PC-3 (cell line): ENCODE data around the gene SPATC1L. TPM values are rescaled to one million over a fixed set of nuclear protein-coding genes. Genes with fewer than 3 reads are reported as not detected.

Source experiments
- ATAC-seq: fragments of 200-7000 bp; cut with Tn5 transposase; 2 replicates; pipeline ENCODE4 v1.9.1; 2020; ENCODE audit warnings: mild to moderate bottlenecking, moderate library complexity
- BruUV-seq: library from RNA; stranded (reverse); fragments of 400-500 nt; replicated peaks from 2 replicates; lab custom pipeline; 2021; lab: Mats Ljungman, UMichigan
- CTCF ChIA-PET: fragments of 300-600 bp; sonication (Branson Sonifier 250); formaldehyde crosslinking; loops from one replicate; lab custom pipeline; 2022; ENCODE audit warnings: antibody characterized with exemption; lab: Charles Lee
- POLR2A ChIA-PET: fragments of 300-600 bp; sonication (Branson Sonifier 250); formaldehyde crosslinking; loops from one replicate; lab custom pipeline; 2022; ENCODE audit warnings: antibody characterized with exemption; ENCODE audit not compliant: unreplicated experiment; lab: Charles Lee
- DNase-seq: peaks from one replicate; pipeline ENCODE4 v3.0.0-alpha.2; 2015
- H2AFZ ChIP-seq: fragments of 300-600 bp; sonication (generic); 2 replicates; pipeline ENCODE4 v1.6.0; 2016; ENCODE audit warnings: antibody characterized with exemption, low read length
- H3F3A ChIP-seq: fragments of 300-600 bp; sonication (generic); one replicate; pipeline ENCODE4 v1.6.0; 2017; ENCODE audit warnings: antibody characterized with exemption, low read length, control low read depth, mild to moderate bottlenecking; ENCODE audit not compliant: unreplicated experiment
- H3K27ac ChIP-seq: fragments of 300-600 bp; sonication (generic); 2 replicates; pipeline ENCODE4 v1.5.1; 2016; ENCODE audit warnings: mild to moderate bottlenecking, low read length
- H3K27me3 ChIP-seq: fragments of 300-600 bp; sonication (generic); 2 replicates; pipeline ENCODE4 v1.6.1; 2016; ENCODE audit warnings: low read length, mixed read lengths
- H3K36me3 ChIP-seq: fragments of 300-600 bp; sonication (generic); 2 replicates; pipeline ENCODE4 v1.6.1; 2016; ENCODE audit warnings: low read depth, mixed run types, low read length, mixed read lengths
- H3K4me1 ChIP-seq: fragments of 300-600 bp; sonication (generic); 2 replicates; pipeline ENCODE4 v1.5.1; 2016; ENCODE audit warnings: low read length; ENCODE audit not compliant: insufficient read depth
- H3K4me2 ChIP-seq: fragments of 300-600 bp; sonication (generic); 2 replicates; pipeline ENCODE4 v1.6.0; 2016; ENCODE audit warnings: low read length
- H3K4me3 ChIP-seq: fragments of 300-600 bp; sonication (generic); 2 replicates; pipeline ENCODE4 v1.5.1; 2016; ENCODE audit warnings: mild to moderate bottlenecking, low read length, mixed read lengths
- H3K79me2 ChIP-seq: fragments of 300-600 bp; sonication (generic); 2 replicates; pipeline ENCODE4 v1.6.1; 2017; ENCODE audit warnings: low read length, mixed read lengths
- H3K9ac ChIP-seq: fragments of 300-600 bp; sonication (generic); 2 replicates; pipeline ENCODE4 v1.6.0; 2016; ENCODE audit warnings: mild to moderate bottlenecking, low read length
- H3K9me2 ChIP-seq: fragments of 300-600 bp; sonication (generic); replicated peaks from 2 replicates; pipeline ENCODE4 v1.6.1; 2016; ENCODE audit warnings: mixed run types, low read length, mixed read lengths
- H3K9me3 ChIP-seq: fragments of 300-600 bp; sonication (generic); 2 replicates; pipeline ENCODE4 v1.6.1; 2016; ENCODE audit warnings: low read length, mixed read lengths
- H4K20me1 ChIP-seq: fragments of 300-600 bp; sonication (generic); 2 replicates; pipeline ENCODE4 v1.6.1; 2016; ENCODE audit warnings: low read length, mixed read lengths
- CTCF ChIP-seq: fragments of 300-600 bp; sonication (generic); conservative IDR thresholded peaks from 2 replicates; pipeline ENCODE4 v1.5.1; 2017; ENCODE audit warnings: antibody characterized with exemption, low read depth, mild to moderate bottlenecking, low read length
- EZH2 ChIP-seq: fragments of 300-600 bp; sonication (generic); IDR thresholded peaks from one replicate; pipeline ENCODE4 v1.6.1; 2017; ENCODE audit warnings: antibody characterized with exemption, mild to moderate bottlenecking, low read length; ENCODE audit not compliant: unreplicated experiment
- EZH2phosphoT487 ChIP-seq: fragments of 300-600 bp; sonication (generic); IDR thresholded peaks from 2 replicates; pipeline ENCODE4 v1.6.1; 2018; ENCODE audit warnings: mild to moderate bottlenecking, antibody characterized with exemption, low read length, borderline replicate concordance
- intact Hi-C: fragments of 100-400 bp; cut with micrococcal nuclease; formaldehyde crosslinking; loops from 2 replicates; pipeline ENCODE4 v1.9.0; 2023
- total RNA-seq: library from RNA; depleted of rRNA; stranded (reverse); fragments of >200 nt; gene quantifications from 2 replicates; pipeline ENCODE4 v1.2.3, GENCODE V29; 2014

Gene SPATC1L
- total RNA-seq, 1 experiment from 2014 or later = 41.7 TPM

- H3K4me2 ChIP-seq = no peak overlapping the region
- peaks cover 66% of the 10 kb centered on the region for H3K36me3 ChIP-seq
- H2AFZ ChIP-seq = no peak overlapping the region
- no peaks in the 10 kb centered on the region for H3K9me2 ChIP-seq
- no peak overlapping the region for H3K27ac ChIP-seq
- ChIA-PET POLR2A (no interaction called here), CTCF (no interaction called here)
- H3K27me3 ChIP-seq = no peaks in the 10 kb centered on the region
- BruUV-seq = no TSS peak
- intact Hi-C loops = no loop called here
- no peaks in the 10 kb centered on the region for H3F3A ChIP-seq
- ATAC-seq (no peak), DNase-seq (no peak)
- H3K9ac ChIP-seq = no peak overlapping the region
- no peak overlapping the region for H3K4me3 ChIP-seq
- no peaks in the 10 kb centered on the region for H3K9me3 ChIP-seq
- peaks cover 25% of the 10 kb centered on the region for H3K4me1 ChIP-seq
- H3K79me2 ChIP-seq = no peaks in the 10 kb centered on the region
- no peaks in the 10 kb centered on the region for H4K20me1 ChIP-seq
- TF ChIP-seq CTCF (no peak), EZH2 (no peak), EZH2phosphoT487 (no peak)
Measured at GRCh38 chr21:46119637-46120271, 64.5 kb downstream of the SPATC1L start.

GRCh38 chr21:46119144-46119636 lies 65.1 kb downstream of the SPATC1L start:
- DNase-seq (no peak), ATAC-seq (no peak)
- TF ChIP-seq EZH2phosphoT487 = no peak
- TF ChIP-seq CTCF = no peak
- TF ChIP-seq EZH2 = no peak
- H3K9ac ChIP-seq = no peak overlapping the region
- BruUV-seq = no TSS peak
- no peaks in the 10 kb centered on the region for H3K79me2 ChIP-seq
- CTCF ChIA-PET = no interaction called here
- no peak overlapping the region for H3K4me2 ChIP-seq
- H3K27ac ChIP-seq = no peak overlapping the region
- no peaks in the 10 kb centered on the region for H3K9me2 ChIP-seq
- H2AFZ ChIP-seq = no peak overlapping the region
- H3K9me3 ChIP-seq = no peaks in the 10 kb centered on the region
- H3K4me3 ChIP-seq = no peak overlapping the region
- intact Hi-C loops = no loop called here
- no peaks in the 10 kb centered on the region for H3K27me3 ChIP-seq
- POLR2A ChIA-PET = no interaction called here
- peaks cover 25% of the 10 kb centered on the region for H3K4me1 ChIP-seq
- H3K36me3 ChIP-seq = peaks cover 67% of the 10 kb centered on the region
- no peaks in the 10 kb centered on the region for H4K20me1 ChIP-seq
- H3F3A ChIP-seq = no peaks in the 10 kb centered on the region

- H3K4me2 ChIP-seq = no peak overlapping the region
- H3K9me2 ChIP-seq = no peaks in the 10 kb centered on the region
- peaks cover 25% of the 10 kb centered on the region for H3K4me1 ChIP-seq
- H3K79me2 ChIP-seq = no peaks in the 10 kb centered on the region
- TF ChIP-seq EZH2 = no peak
- TF ChIP-seq CTCF = no peak
- TF ChIP-seq EZH2phosphoT487 = no peak
- no peak for DNase-seq
- CTCF ChIA-PET = no interaction called here
- H2AFZ ChIP-seq = no peak overlapping the region
- no peaks in the 10 kb centered on the region for H3K27me3 ChIP-seq
- no peak overlapping the region for H3K4me3 ChIP-seq
- no peak for ATAC-seq
- no peaks in the 10 kb centered on the region for H3K9me3 ChIP-seq
- H3F3A ChIP-seq = no peaks in the 10 kb centered on the region
- H3K36me3 ChIP-seq = peaks cover 72% of the 10 kb centered on the region
- intact Hi-C loops = no loop called here
- H3K27ac ChIP-seq = no peak overlapping the region
- H3K9ac ChIP-seq = no peak overlapping the region
- H4K20me1 ChIP-seq = no peaks in the 10 kb centered on the region
- POLR2A ChIA-PET = no interaction called here
- no TSS peak for BruUV-seq
Measured at GRCh38 chr21:46118316-46119143, 65.7 kb downstream of the SPATC1L start.
